ENCODE results near the gene TINAG. TPM values are rescaled to one million over a fixed set of nuclear protein-coding genes. Genes with fewer than 3 reads are reported as not detected.

TINAG gene
- total RNA-seq, 4 donors from 2014 or later: not detected

- TF ChIP-seq POLR2AphosphoS5 (IDR thresholded peaks at IDR 0.05): no peak
- TF ChIP-seq CTCF (IDR thresholded peaks at IDR 0.05): no peak
- TF ChIP-seq POLR2A (IDR thresholded peaks at IDR 0.05): no peak
- TF ChIP-seq EP300 (IDR thresholded peaks at IDR 0.05): no peak
- no peaks in the 10 kb centered on the region for H3K9me3 ChIP-seq
- H3K4me1 ChIP-seq: no peaks in the 10 kb centered on the region
- no peak for DNase-seq (ENCODE audit: low spot score in 2 of 2)
- H3K4me3 ChIP-seq: no peak overlapping the region
- H3K36me3 ChIP-seq: no peaks in the 10 kb centered on the region
- no peaks in the 10 kb centered on the region for H3K27me3 ChIP-seq
- WGBS: 76% methylated on average over 5 of the region's 5 CpGs
- no peak overlapping the region for H3K27ac ChIP-seq
Measured at GRCh38 chr6:54266400-54266923, 41.8 kb upstream of the TINAG start.

GRCh38 chr6:54267798-54268197 lies 40.4 kb upstream of the TINAG start:
- Histone ChIP-seq H3K9me3 (no peaks in the 10 kb centered on the region), H3K4me1 (no peaks in the 10 kb centered on the region), H3K4me3 (no peak overlapping the region), H3K36me3 (no peaks in the 10 kb centered on the region), H3K27ac (no peak overlapping the region), H3K27me3 (no peaks in the 10 kb centered on the region)
- DNase-seq (ENCODE audit: low spot score in 2 of 2): no peak
- TF ChIP-seq CTCF (IDR thresholded peaks at IDR 0.05) (no peak), POLR2AphosphoS5 (IDR thresholded peaks at IDR 0.05) (no peak), EP300 (IDR thresholded peaks at IDR 0.05) (no peak), POLR2A (IDR thresholded peaks at IDR 0.05) (no peak)
- 72% methylated on average over 2 of the region's 2 CpGs for WGBS

- Histone ChIP-seq H3K27ac (no peak overlapping the region), H3K4me3 (no peak overlapping the region), H3K9me3 (no peaks in the 10 kb centered on the region), H3K27me3 (no peaks in the 10 kb centered on the region), H3K36me3 (no peaks in the 10 kb centered on the region), H3K4me1 (no peaks in the 10 kb centered on the region)
- TF ChIP-seq EP300 (IDR thresholded peaks at IDR 0.05): no peak
- no peak for TF ChIP-seq CTCF (IDR thresholded peaks at IDR 0.05)
- TF ChIP-seq POLR2A (IDR thresholded peaks at IDR 0.05): no peak
- WGBS: 97% methylated on average over 6 of the region's 6 CpGs
- DNase-seq (ENCODE audit: low spot score in 2 of 2): no peak
Measured at GRCh38 chr6:54273214-54273820, 34.9 kb upstream of the TINAG start.

- Histone ChIP-seq H3K27ac (no peak overlapping the region), H3K4me3 (no peak overlapping the region), H3K36me3 (no peaks in the 10 kb centered on the region), H3K9me3 (no peaks in the 10 kb centered on the region), H3K4me1 (no peaks in the 10 kb centered on the region), H3K27me3 (no peaks in the 10 kb centered on the region)
- DNase-seq (ENCODE audit: low spot score in 2 of 2): no peak
- TF ChIP-seq POLR2A (IDR thresholded peaks at IDR 0.05) (no peak), EP300 (IDR thresholded peaks at IDR 0.05) (no peak), POLR2AphosphoS5 (IDR thresholded peaks at IDR 0.05) (no peak), CTCF (IDR thresholded peaks at IDR 0.05) (no peak)
Measured at GRCh38 chr6:54274383-54274782, 33.9 kb upstream of the TINAG start.

GRCh38 chr6:54282186-54282585 lies 26.1 kb upstream of the TINAG start:
- DNase-seq (ENCODE audit: low spot score in 2 of 2): no peak
- Histone ChIP-seq H3K9me3 (no peaks in the 10 kb centered on the region), H3K27ac (no peak overlapping the region), H3K4me1 (peaks cover 9% of the 10 kb centered on the region), H3K36me3 (no peaks in the 10 kb centered on the region), H3K4me3 (no peak overlapping the region), H3K27me3 (no peaks in the 10 kb centered on the region)
- WGBS: 80% methylated on average over 1 of the region's 1 CpG
- TF ChIP-seq POLR2AphosphoS5 (IDR thresholded peaks at IDR 0.05): no peak
- no peak for TF ChIP-seq POLR2A (IDR thresholded peaks at IDR 0.05)
- TF ChIP-seq CTCF (IDR thresholded peaks at IDR 0.05): no peak
- no peak for TF ChIP-seq EP300 (IDR thresholded peaks at IDR 0.05)

Measured in suprapubic skin (tissue), 4 donors.